GM20000 (cell line): ENCODE data around the gene FANK1.
A peak's percentile ranks its signal among the peaks of the same experiment; 100 is the strongest.
"Not testable (repeated sequence)": the region's sequence is repeated elsewhere in the genome, so short reads cannot be mapped to it uniquely, and the experiment has no call there.

ENCODE experiments used
- DNase-seq: peaks from one replicate; pipeline ENCODE4 v3.0.0; 2012; ENCODE audit warnings: low spot score
- TF ChIP-seq, protein P1 (sequence below): IDR thresholded peaks from 2 replicates; pipeline ENCODE4 v1.5.1; 2012; ENCODE audit warnings: mild to moderate bottlenecking, control low read depth; ENCODE audit errors: extremely low read depth, missing control alignments

The FANK1 gene

DNA sequence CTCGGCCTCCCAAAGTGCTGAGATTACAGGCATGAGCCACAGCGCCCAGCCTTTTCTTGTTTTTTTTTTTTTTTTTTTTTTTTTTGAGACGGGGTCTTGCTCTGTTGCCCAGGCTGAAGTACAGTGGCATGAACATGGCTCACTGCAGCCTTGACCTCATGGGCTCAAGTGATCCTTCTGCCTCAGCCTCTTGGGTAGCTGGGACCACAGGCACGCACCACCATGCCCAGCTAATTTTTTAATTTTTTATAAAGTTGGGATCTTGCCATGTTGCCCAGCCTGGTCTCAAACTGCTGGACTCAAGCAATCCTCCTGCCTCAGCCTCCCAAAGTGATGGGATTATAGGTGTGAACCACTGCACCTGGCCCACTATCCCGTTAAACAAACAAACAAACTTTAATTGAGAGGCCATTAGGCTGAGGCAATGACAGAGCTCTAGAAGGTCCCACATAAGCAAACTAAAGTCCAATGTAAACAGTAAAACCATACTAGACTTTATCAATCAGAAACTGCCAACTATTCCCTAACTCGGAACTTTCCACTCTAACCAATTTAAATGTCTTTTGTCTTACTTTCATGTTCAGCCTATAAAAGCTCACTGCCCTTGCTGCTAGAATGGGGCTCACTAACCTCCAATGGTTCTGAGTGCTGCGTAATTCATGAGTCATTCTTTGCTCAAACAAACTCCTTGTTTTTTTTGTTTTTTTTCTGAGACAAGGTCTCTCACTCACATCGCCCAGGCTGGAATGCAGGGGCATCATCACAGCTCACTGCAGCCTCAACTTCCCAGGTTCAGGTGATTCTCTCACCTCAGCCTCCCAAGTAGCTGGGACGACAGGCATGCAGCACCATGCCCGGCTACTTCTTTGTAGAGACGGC, 17.2 kb upstream of the FANK1 start:
- TF ChIP-seq, protein P1, sequence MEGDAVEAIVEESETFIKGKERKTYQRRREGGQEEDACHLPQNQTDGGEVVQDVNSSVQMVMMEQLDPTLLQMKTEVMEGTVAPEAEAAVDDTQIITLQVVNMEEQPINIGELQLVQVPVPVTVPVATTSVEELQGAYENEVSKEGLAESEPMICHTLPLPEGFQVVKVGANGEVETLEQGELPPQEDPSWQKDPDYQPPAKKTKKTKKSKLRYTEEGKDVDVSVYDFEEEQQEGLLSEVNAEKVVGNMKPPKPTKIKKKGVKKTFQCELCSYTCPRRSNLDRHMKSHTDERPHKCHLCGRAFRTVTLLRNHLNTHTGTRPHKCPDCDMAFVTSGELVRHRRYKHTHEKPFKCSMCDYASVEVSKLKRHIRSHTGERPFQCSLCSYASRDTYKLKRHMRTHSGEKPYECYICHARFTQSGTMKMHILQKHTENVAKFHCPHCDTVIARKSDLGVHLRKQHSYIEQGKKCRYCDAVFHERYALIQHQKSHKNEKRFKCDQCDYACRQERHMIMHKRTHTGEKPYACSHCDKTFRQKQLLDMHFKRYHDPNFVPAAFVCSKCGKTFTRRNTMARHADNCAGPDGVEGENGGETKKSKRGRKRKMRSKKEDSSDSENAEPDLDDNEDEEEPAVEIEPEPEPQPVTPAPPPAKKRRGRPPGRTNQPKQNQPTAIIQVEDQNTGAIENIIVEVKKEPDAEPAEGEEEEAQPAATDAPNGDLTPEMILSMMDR = no peak
- DNase-seq = no peak

DNA sequence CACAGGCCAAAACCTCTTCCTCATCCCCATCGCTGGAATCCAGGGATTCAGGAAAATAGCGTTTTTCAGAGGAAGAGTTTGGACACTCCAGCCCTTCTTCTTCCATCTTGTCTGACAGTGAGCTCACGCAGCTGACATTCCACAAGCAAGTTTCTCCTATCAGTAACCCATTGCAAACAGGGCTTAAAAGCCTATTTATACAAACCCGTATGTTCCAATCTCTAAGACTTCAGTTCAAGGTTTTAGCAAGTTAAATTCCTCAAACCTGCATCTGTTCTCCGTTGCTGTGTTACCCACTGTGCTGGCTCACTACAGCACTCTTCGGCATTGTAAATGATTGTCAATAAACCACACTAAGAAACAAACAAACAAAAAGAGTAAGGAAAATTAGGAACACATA, 15.6 kb upstream of the FANK1 start:
- TF ChIP-seq, protein P1 = no peak
- no peak for DNase-seq

DNA sequence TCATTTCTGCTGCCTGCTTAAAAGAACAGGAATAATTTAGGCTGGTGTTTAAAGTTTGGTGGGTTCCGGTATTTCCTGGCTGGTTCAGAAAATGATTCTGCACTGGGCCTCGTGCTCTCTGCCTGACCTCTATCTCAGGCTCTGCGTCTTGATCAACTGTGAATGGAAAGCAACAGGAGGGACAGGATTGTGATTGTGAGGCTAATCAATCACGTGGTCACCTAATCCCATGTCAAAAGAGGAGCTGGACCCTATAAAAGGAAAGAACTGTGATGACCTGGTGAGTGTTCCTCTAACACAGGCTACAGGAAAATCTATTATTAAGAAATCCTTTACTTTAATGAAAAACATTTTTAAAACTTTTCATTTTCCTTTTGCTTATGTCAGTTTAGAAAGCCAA, 15.2 kb upstream of the FANK1 start, which contains the start of gene DHX32:
Gene DHX32, minus strand, starts transcription at position 101 of the 400 bp plus-strand sequence. CDS start 468 bp downstream, outside the sequence.
- DNase-seq = no peak

DNA sequence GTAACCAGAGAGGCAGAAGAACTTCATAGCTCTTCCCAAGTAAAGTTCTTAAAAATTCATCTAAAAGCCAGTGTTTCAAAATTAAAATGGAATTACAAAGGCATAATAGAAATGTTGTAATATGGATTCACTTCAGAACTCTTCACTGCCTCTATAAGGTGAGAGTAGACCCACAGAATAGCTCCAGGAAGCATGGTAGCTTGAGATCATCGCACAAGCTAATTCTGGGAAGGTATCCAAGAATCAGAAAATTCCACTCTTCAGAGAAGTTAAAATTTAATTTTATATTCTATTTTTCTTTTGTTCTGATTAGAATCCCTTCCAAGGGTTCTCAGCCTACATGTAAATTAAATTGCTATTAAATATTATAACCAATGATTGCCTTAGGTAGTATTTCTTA, 13.8 kb upstream of the FANK1 start:
- DNase-seq = no peak

More for the DNA sequence above, 15.2 kb upstream of the FANK1 start, which contains the start of gene DHX32:
- TF ChIP-seq, protein P1 = no peak

DNA sequence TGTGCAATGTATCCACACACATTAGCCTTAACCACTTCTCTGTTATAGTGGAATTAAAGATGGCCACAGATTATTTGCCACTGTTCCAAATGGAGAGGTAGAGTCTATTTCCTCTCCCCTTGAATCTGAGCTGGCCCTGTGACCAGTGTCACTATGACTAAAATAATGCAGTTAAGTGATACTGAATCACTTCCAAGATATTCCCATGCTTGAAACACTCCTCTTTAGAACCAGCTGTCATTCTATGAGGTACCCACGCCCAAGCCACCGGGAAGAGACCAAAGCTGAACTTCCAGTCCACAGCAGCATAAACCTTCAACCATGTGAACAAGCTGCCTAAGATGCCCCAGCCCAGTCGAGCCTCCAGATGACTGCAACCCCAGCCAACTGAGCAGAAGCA, 13.2 kb upstream of the FANK1 start:
- TF ChIP-seq, protein P1 = no peak
- DNase-seq = no peak

More for the DNA sequence above, 13.8 kb upstream of the FANK1 start:
- TF ChIP-seq, protein P1 = no peak

DNA sequence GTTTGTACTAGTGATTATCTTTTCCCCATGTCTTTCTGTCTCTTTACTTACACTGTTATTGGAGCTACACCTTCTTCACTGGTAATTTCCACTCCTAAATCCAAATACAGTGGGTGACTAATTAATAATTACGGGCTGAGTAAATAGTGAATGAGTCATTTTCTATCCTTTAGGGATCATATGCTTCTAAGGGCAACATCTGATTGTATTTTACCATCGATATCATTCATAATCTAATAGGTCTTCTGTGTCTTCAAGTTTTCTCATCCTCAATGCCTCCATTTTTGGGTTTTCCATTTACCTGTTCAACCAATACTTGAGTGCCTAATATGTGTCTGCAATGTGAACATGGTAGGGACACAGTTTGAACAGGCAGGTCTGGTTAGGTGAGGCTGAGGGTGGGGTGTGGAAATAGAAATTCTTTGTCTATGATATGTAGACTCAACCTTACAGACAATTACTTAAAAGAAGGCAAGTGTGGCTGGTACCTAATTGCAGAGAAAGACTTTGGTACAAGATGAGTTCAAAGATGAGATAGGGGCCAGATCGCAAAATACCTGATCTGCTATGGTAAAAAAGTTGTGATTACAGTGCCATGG, 9.4 kb upstream of the FANK1 start:
- DNase-seq = no peak
- TF ChIP-seq, protein P1 = no peak

DNA sequence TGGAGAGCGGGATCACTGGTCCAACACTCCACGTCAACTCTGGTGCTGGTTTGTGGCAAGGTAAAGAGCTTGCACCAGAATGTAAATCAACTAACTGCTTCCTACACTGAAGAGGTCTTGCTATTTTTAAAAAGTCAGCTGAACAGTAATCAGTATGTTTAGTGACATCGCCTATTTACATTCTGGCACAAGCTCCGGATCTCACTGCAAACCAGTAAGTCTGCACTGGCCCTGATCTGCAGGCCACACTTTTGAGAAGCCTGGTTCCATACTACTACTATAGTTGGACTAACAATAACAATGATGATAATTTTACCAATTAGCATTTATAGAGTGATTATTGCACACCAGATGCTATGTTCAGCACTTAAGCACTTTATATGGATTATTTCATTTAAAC, 6.9 kb upstream of the FANK1 start:
- not testable (repeated sequence) for DNase-seq

DNA sequence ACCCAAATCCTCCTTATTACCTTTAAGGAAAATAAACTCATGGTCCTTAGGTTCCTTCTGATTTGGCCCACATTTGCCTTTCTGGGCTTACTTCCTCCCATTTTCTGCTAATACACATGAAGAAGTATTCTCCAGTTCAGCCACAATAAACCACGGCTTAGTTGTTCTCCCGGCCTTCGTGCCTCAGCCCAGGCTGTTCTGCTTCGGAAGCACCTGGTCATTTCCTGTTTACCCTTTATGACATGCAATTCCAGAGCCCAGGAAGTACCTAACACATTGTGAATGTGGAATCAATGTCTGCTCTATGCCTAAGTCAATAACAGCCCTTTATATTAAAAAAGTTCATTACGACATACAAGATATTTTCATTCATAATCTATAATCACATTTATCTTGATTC, 4.0 kb upstream of the FANK1 start:
- DNase-seq = not testable (repeated sequence)

DNA sequence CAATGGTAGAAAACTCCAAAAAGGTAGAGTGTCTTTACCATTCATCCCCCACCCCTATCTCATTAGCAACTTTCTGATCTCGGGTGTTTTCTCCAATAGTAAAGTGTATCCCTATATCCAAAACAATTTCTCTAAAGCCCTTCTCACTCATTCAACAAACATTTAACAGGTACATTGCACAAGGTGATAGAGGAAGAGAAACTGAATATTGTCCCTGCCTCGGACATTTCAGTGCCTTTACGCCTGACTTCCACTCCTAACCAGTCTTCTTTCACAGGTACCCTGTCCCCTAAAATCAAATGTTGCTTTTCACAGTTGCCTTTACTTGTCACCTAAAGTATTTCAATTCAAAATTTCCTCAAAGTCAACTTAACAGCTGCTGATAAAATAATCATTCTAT, 2.2 kb upstream of the FANK1 start:
- DNase-seq = not testable (repeated sequence)

DNA sequence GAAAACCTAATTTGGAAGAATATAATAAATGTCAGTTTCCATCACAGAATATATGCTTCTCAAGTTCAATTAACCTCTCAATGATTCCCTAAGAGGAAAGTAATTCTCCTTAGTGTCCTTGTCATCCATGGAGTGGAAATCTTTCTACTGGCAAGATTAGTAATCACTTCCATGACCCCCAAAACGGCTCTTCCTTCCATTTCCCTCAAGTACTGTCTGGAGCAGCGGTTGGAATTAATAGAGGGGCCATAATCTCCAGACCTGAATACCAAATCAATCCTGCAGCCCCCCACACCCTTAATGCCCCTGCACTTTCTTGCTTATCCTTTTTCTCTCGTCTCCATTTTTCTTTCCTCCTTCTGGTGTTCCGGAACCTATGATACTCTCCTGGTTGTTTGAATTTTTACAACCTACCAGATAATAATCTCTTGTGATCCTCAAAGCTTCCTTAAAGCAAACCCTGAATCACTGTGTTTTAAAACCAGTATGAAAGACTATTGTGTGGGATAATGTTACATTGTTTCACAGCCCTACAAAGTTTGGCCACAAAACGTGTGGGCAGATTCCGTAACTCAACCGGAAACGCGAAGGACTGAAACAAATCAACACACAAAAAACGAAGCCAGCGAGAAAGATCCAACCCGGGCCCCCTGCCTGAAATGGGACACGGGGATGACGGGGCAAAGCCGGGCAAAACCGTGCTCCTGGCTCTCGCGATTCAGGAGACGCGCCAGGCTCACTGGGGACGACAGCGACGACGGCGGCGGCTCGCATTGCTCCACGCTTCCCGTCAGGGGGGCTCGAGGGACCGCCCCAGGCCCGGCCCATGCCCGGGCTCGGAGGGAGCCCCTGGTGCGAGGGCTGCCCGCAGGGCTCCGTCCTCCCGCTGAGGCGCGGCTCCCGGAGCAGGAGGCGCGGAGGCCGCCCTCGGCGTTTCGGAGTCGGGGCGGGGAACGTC, 955 bp upstream of the FANK1 start:
- peak; percentile 62 for DNase-seq

DNA sequence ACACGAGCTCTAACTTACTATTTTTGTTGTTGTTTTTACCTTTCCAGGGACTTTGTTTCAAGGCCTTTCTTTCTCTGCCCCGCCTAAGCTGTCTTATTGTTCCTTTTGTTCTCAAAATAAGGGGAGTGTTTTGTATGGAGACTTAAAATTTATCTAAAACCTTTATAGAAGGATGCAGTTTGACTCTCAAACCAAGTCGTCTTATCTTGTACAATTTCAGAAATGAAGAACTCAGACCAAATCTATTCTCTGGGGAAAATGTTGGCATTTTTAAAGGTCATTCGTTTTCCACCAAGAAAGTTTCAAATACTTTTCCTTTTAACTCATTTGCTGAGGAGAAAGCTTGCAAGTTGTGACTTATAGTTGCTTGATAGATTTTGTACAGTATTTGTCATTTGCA, 953 bp downstream of the FANK1 start:
- not testable (repeated sequence) for DNase-seq

DNA sequence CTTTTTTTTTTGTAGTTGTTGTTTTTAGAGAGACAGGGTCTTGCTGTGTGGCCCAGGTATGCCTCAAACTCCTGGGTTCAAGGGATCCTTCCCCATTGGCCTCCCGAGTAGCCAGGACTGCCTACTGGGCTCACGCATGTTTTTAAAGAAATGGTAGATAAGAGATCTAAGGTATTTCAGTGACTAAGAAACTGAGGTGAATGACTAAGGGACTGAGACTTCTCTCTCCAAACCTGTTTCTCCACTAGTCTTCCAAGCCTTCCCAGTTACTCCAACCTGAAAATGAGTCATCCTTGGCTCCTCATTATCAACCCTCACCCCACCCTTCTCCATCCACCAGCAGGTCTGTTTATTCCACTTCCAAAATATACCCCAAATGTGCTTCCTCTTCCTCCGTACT, 4.6 kb downstream of the FANK1 start:
- not testable (repeated sequence) for DNase-seq
